ENCODE data around the gene AP3S2. TPM values are rescaled to one million over a fixed set of nuclear protein-coding genes. Genes with fewer than 3 reads are reported as not detected.

AP3S2 gene
- total and polyA plus RNA-seq, 2 of the 13 experiments (the other 11 are each of a cell fraction or from before 2014, with no cell fraction given), result 17.6 to 44.4 TPM

DNA sequence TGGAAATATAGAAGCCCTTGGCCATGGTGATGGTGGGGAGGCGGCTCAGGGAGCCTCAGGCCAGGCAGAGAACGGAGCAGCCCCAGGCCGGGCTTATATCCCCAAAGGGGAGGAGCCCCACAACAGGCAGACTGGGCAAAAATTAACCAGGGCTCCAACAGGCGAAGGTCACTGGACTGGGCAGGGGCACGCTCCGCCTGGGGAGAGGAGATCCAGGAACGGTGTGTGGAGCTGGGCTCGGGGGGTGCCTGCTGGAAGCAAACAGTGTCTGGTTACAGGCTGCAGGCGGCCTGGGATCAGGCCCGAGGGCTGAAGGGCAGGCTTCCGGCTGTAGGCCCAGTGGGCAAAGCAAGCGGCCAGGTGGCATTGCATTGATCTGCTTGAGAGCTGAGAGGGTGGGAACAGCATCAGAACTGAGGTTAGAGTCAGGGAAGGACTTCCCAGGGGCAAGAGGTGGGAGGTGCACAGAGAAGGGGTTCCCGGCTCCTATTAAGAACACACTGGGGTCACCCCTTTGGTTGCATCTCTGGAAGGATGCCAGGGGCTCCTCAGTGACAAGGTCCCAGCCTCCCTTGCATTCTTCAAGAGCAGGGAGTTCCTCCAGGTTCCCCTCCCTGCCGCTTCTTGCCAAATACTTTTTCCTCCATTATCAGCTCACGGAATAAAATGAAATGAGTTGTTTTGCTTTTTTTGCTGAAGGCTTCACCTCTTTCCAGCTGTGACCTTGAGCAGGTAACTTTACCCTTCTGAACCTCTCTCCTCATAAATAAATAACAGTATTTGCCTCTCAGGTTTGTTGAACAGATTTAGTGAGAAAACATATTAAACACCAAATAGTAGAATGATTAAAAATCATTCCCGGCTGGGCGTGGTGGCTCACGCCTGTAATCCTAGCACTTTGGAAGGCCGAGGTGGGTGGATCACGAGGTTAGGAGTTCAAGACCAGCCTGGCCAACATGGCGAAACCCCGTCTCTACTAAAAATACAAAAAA lies 86.9 kb downstream of the AP3S2 start:
- ChIA-PET CTCF (ENCODE audit: low intra/inter-chr PET ratio, low total read pairs) (no interaction called here), POLR2A (interaction anchor here (1.0 to 2.1 kb wide), 12 partner anchors 8 to 581 kb away, joined by 3 to 14 read pairs (median 4); partner anchors contain the start of genes ANPEP and IQGAP1)
- FAIRE-seq (peak; percentile 95), ATAC-seq (peak; percentile 94), DNase-seq (ENCODE audit: low spot score) (peak; percentile 92)
- WGBS (ENCODE audit: low lambda C conversion rate), result 4% methylated on average over 15 of the region's 22 CpGs
- Histone ChIP-seq H3K9me3 (ENCODE audit: low read length) (no peaks in the 10 kb centered on the region), H2AFZ (ENCODE audit: low read length) (no peak overlapping the region), H4K20me1 (ENCODE audit: insufficient read depth, low read length) (no peaks in the 10 kb centered on the region; the same call in 1 of the 2 replicates), H3K36me3 (replicated peaks in 1 of 2; ENCODE audit: control insufficient read depth in 1 of 2, insufficient read depth in 2 of 2, low read length in 2 of 2) (peaks cover 25 to 45% of the 10 kb centered on the region in 2 experiments), H3K9ac (ENCODE audit: insufficient read depth, low read depth, low read length) (peak overlapping the region; percentile 50; the same call in 1 of the 2 replicates), H3K4me1 (ENCODE audit: insufficient read depth, low read length) (peaks cover 78% of the 10 kb centered on the region), H3K4me2 (ENCODE audit: low read depth, low read length) (peak overlapping the region; percentile 74), H3K79me2 (ENCODE audit: insufficient read depth, low read length) (peaks cover 20% of the 10 kb centered on the region), H3K27me3 (ENCODE audit: control insufficient read depth in 1 of 2, insufficient read depth in 2 of 2, low read length in 2 of 2) (no peaks in the 10 kb centered on the region), H3K27ac (ENCODE audit: extremely low read length, insufficient read depth, low read length) (peak overlapping the region; percentile 86), H3K4me3 (replicated peaks in 1 of 3; ENCODE audit: insufficient read depth in 1 of 3, low read depth in 2 of 3, low read length in 3 of 3) (peak overlapping the region in 1 of 3 experiments; percentile 52; a peak in 2 of 6 replicates)
- in situ Hi-C loops (cut with HindIII; ENCODE audit: extremely low pct_ligation_motif_present, low pct_unique_long_range_greater_than_20kb), result no loop called here
- no TSS peak for BruUV-seq (replicated peaks)
- intact Hi-C loops (cut with micrococcal nuclease; ENCODE audit: unreplicated experiment), result loop anchor here (2.0 to 5.0 kb wide), 2 partner anchors 20 to 70 kb away; no protein-coding TSS in a partner anchor
- TF ChIP-seq KLF15 (CRISPR knock-in tag; IDR thresholded peaks at IDR 0.05; ENCODE audit: borderline replicate concordance) (0 out of 2 replicates have a peak, but pooled peaks have one; percentile 44), THAP8 (CRISPR knock-in tag; IDR thresholded peaks at IDR 0.05; ENCODE audit: borderline replicate concordance) (no peak), MED1 (CRISPR knock-in tag; IDR thresholded peaks at IDR 0.05) (peak; percentile 91), ZNF841 (CRISPR knock-in tag; IDR thresholded peaks at IDR 0.05; ENCODE audit: borderline replicate concordance) (no peak), EED (CRISPR knock-in tag; IDR thresholded peaks at IDR 0.05) (no peak), ETV5 (CRISPR knock-in tag; IDR thresholded peaks at IDR 0.05; ENCODE audit: borderline replicate concordance) (peak; percentile 91), AGO2 (optimal IDR thresholded peaks at IDR 0.05; ENCODE audit: low read depth, low read length) (peak; percentile 19), UBTF (CRISPR knock-in tag; IDR thresholded peaks at IDR 0.05) (peak; percentile 94), ATF3 (CRISPR knock-in tag; IDR thresholded peaks at IDR 0.05) (no peak), FOSL2 (CRISPR knock-in tag; IDR thresholded peaks at IDR 0.05) (peak; percentile 56), PHF5A (CRISPR knock-in tag; IDR thresholded peaks at IDR 0.05; ENCODE audit: low read depth, unreplicated experiment) (no peak), ZNF296 (CRISPR knock-in tag; conservative IDR thresholded peaks at IDR 0.05) (0 out of 2 replicates have a peak, but pooled peaks have one; percentile 29), PHF8 (CRISPR knock-in tag; IDR thresholded peaks at IDR 0.05) (0 out of 2 replicates have a peak, but pooled peaks have one; percentile 49), ZNF282 (IDR thresholded peaks at IDR 0.05; ENCODE audit: partially characterized antibody) (no peak), ZNF275 (CRISPR knock-in tag; IDR thresholded peaks at IDR 0.05; ENCODE audit: borderline replicate concordance) (peak; percentile 84; the same call in 1 of the 2 replicates), HNRNPUL1 (IDR thresholded peaks at IDR 0.05; ENCODE audit: low read depth, low read length) (no peak), ZNF484 (CRISPR knock-in tag; IDR thresholded peaks at IDR 0.05; ENCODE audit: borderline replicate concordance, low read depth) (no peak), ZSCAN22 (CRISPR knock-in tag; IDR thresholded peaks at IDR 0.05) (no peak)

Data from HepG2 (cell line).